Measurements from ENCODE around the gene CD200.

The CD200 gene, protein sequence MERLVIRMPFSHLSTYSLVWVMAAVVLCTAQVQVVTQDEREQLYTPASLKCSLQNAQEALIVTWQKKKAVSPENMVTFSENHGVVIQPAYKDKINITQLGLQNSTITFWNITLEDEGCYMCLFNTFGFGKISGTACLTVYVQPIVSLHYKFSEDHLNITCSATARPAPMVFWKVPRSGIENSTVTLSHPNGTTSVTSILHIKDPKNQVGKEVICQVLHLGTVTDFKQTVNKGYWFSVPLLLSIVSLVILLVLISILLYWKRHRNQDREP

DNA sequence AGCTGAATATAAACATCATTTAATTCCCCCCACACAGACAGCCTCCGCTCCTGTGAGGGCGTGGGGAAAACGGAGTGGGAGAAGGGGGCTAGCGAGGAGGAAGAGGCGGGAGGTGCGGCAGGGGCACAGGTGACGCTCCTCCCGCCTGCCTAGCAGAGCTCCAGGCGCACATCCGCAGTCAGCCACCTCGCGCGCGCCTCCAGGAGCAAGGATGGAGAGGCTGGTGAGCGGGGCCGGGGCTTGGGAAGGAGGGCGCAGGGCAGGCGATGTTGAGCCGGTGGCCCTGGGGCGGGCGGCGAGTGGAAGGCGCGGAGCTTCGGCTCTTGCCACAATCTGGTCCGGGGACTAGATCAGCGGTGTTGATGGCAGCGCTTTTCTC lies at the start of gene CD200:
Gene CD200, plus strand, starts transcription at position 155 of the 379 bp plus-strand sequence. Its CDS starts 57 bp downstream, at position 212.
- in situ Hi-C loops (cut with MboI; ENCODE audit: low pct_unique_long_range_greater_than_20kb, low sequenced_read_pairs) = loop anchor here (25.0 kb wide), 1 partner anchor 179 kb away; no protein-coding TSS in a partner anchor
- peak; percentile 28 for DNase-seq

GRCh38 chr3:112289011-112289410 lies 43.9 kb upstream of the CD200 start:
- in situ Hi-C loops (cut with MboI; ENCODE audit: low pct_unique_long_range_greater_than_20kb, low sequenced_read_pairs) = no loop called here

DNA sequence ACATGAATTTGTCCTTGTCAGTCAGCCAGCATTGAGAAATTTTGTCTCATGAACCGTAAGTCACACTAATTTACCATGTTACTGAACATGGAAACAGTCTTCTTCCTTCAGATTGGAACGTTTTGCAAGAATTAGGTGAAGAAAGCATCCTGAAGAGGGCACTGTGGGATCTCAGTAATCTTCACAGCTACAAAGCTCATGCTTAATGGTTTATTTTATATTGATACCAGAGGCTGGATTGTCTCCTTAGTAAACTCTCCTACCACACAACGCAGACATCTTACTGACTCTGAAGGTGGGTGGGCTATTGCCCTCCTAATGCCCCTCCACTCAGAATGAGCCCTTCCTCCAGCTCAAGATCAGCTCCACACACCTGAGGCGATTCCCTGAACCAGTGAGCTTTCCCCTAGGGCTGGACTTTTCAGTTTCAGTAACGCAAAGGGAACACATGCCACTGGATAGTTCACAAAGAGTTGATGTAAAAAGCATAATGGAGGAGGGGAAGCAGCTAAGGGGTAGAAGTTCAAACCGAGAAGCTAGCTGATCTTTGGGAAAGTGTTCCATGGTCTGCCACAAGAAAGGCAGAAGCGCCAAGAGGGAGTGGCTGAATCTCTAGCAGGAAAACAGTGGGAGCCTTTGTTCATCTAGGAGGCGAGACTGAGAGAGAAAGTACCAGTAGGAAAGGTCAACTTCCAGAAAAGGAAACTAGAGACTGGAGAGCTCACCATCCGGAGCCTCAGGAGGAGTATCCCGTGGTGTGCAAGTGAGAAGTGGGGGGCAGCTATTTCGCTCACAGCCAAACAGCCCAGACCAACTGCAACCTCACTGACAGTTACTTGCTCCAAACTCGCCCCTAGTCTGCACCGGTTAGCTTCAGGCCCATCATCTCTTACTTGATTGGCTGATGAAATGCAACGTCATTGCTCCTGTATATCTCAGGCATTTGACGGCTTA lies 39.3 kb upstream of the CD200 start, which contains the start of gene SLC9C1:
Gene SLC9C1, minus strand, starts transcription at position 849 of the 954 bp plus-strand sequence. CDS start 7,425 bp downstream, outside the sequence.
- in situ Hi-C loops (cut with MboI; ENCODE audit: low pct_unique_long_range_greater_than_20kb, low sequenced_read_pairs) = no loop called here
- peak; percentile 67 for DNase-seq

More at GRCh38 chr3:112289011-112289410, 43.9 kb upstream of the CD200 start:
- DNase-seq = no peak

DNA sequence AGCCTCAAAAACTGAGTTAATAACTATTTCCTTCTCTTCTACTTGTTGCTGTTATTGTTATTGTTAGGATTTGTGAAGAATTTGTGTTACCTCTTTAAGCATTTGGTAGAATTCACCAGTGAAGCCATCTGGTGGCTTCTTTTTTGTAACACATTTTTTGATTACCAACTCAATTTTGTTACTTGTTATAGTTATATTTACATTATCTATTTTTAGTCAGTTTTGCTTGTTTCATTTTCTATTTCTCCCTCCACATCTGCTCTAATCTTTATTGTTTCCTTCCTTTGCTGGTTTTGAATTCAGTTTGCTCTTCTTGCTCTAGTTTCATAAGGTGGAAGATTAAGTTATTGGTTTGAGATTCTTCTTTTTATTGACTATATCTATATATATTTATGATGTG lies 35.2 kb upstream of the CD200 start:
- no peak for DNase-seq
- in situ Hi-C loops (cut with MboI; ENCODE audit: low pct_unique_long_range_greater_than_20kb, low sequenced_read_pairs) = no loop called here

GRCh38 chr3:112298781-112299180 lies 34.2 kb upstream of the CD200 start:
- no peak for DNase-seq
- in situ Hi-C loops (cut with MboI; ENCODE audit: low pct_unique_long_range_greater_than_20kb, low sequenced_read_pairs) = no loop called here

GRCh38 chr3:112302150-112302830 lies 30.7 kb upstream of the CD200 start:
- in situ Hi-C loops (cut with MboI; ENCODE audit: low pct_unique_long_range_greater_than_20kb, low sequenced_read_pairs) = no loop called here

GRCh38 chr3:112302881-112303763 lies 29.8 kb upstream of the CD200 start:
- DNase-seq = no peak
- in situ Hi-C loops (cut with MboI; ENCODE audit: low pct_unique_long_range_greater_than_20kb, low sequenced_read_pairs) = no loop called here

More at GRCh38 chr3:112302150-112302830, 30.7 kb upstream of the CD200 start:
- DNase-seq = no peak

DNA sequence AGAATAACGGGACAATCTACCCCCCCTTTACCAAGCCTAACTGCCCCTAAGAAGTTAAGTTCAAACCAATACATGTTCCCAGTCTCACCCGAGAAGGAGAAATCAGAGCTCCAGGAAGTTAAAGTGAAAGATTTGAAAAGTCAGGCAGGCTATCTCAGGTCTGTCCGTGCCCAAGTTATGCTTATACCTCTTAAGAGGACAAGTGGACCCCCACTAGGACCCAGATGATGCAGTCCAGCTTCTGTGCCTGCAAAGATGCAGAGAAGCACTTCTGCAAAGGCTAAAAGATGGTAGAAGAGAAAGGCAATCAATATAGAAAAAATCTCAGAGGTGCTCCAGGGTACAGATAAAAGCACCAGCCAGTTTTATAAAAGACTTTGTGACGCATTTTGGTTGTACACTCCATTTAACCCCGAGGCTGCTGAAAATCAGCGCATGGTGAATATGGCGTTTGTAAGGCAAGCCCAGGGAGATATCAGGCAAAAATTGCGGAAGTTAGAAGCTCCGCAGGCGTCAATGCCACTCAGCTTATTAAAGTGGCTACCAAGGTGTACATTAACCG lies 29.1 kb upstream of the CD200 start:
- DNase-seq = no peak
- in situ Hi-C loops (cut with MboI; ENCODE audit: low pct_unique_long_range_greater_than_20kb, low sequenced_read_pairs) = no loop called here

DNA sequence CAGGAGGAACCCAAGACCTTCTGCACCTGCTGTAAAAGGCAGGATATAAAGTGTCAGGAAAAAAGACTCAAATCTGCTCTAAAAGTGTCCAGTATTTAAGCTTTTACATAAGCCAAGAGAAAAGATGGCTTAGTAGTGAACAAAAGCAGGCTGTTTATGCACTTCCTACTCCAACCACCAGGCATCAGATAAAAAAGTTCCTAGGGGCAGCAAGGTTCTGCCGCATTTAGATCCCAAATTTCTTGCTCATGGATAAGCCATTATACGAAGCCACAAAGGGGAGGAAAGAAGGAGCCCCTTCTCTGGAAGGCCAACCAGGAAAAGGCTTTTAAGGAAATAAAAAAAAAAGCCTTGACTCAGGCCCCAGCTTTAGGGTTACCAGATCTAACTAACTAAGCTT lies 28.3 kb upstream of the CD200 start:
- in situ Hi-C loops (cut with MboI; ENCODE audit: low pct_unique_long_range_greater_than_20kb, low sequenced_read_pairs) = no loop called here

GRCh38 chr3:112306825-112307224 lies 26.1 kb upstream of the CD200 start:
- in situ Hi-C loops (cut with MboI; ENCODE audit: low pct_unique_long_range_greater_than_20kb, low sequenced_read_pairs) = no loop called here
- DNase-seq = no peak

More for the DNA sequence above, 28.3 kb upstream of the CD200 start:
- no peak for DNase-seq

DNA sequence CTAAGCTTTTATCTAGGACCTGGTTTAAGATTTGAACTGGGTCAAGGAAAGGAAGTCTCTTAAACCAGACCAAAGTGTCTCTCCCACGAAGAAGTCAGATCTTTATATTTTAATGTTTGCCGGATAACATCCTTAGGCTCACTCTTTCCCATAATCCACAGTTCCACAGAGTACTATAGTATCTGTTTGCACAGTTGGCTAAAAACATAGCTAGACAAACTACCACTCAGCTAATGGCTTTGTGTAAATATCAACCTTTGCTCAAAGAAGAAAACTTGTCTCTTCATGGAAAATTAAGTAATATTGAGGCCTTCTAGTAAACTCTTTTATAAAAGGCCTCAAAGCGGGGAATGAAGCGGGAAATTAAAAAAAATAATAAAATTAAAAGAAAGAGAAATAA lies 25.4 kb upstream of the CD200 start:
- DNase-seq = no peak
- in situ Hi-C loops (cut with MboI; ENCODE audit: low pct_unique_long_range_greater_than_20kb, low sequenced_read_pairs) = no loop called here

GRCh38 chr3:112308151-112308911 lies 24.6 kb upstream of the CD200 start:
- DNase-seq = no peak
- in situ Hi-C loops (cut with MboI; ENCODE audit: low pct_unique_long_range_greater_than_20kb, low sequenced_read_pairs) = no loop called here

DNA sequence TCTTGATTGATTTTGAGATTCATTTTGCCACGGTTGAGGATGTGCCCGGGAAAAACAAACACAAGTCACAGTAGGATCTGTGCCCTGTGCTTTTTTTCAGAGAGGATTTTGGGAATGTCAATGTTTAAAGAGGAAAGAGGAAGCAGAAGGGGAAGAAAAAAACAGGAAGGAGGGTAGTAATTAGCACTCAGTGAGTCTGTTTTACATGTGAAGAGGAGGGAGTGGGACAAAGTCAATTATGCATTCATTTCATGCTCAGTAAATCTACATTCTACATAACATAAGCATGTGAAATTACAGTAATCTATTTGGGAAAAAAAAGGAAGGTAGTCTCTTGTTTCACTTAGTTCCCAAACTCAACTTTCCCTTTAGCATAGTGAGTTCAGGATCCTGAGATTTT lies 18.3 kb upstream of the CD200 start:
- in situ Hi-C loops (cut with MboI; ENCODE audit: low pct_unique_long_range_greater_than_20kb, low sequenced_read_pairs) = no loop called here
- peak; percentile 33 for DNase-seq

DNA sequence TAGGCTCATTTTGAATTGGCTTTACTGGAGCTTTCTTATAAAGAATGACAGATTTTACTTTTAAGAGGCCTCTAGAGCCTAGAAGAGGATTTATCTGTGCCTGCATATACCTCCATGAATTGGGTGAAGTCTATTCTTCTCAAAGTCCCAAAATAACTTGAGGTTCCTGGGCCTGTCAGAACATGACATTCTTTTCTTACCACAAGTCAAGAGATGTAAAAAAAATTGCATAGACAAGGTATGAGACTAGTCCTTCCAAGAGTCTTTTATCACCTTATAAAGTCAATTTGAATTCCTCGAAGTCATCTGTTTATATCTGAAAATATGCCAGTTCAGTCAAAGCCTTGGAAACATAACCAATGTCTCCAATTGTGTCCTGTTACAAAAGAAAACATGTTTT lies 17.2 kb upstream of the CD200 start:
- in situ Hi-C loops (cut with MboI; ENCODE audit: low pct_unique_long_range_greater_than_20kb, low sequenced_read_pairs) = no loop called here

GRCh38 chr3:112319516-112320276 lies 13.3 kb upstream of the CD200 start:
- in situ Hi-C loops (cut with MboI; ENCODE audit: low pct_unique_long_range_greater_than_20kb, low sequenced_read_pairs) = no loop called here
- DNase-seq = no peak

More for the DNA sequence above, 17.2 kb upstream of the CD200 start:
- DNase-seq = no peak

GRCh38 chr3:112320691-112321090 lies 12.3 kb upstream of the CD200 start:
- in situ Hi-C loops (cut with MboI; ENCODE audit: low pct_unique_long_range_greater_than_20kb, low sequenced_read_pairs) = no loop called here
- no peak for DNase-seq

Measured in KBM-7 (cell line).